ENCODE data around the gene CAMK1D. TPM values are rescaled to one million over a fixed set of nuclear protein-coding genes. Genes with fewer than 3 reads are reported as not detected.

Gene CAMK1D
- total RNA-seq, 1 donor from 2014 or later = 12.8 TPM

- Histone ChIP-seq H3K4me1 (no peaks in the 10 kb centered on the region), H3K9me3 (no peaks in the 10 kb centered on the region), H3K27ac (no peak overlapping the region), H3K36me3 (no peaks in the 10 kb centered on the region), H3K4me3 (no peak overlapping the region), H3K27me3 (no peaks in the 10 kb centered on the region)
- TF ChIP-seq POLR2A (IDR thresholded peaks at IDR 0.05) = no peak
- no peak for TF ChIP-seq POLR2AphosphoS5 (IDR thresholded peaks at IDR 0.05; ENCODE audit: insufficient read depth in 1 of 2, low read depth in 1 of 2)
- no peak for TF ChIP-seq CTCF (IDR thresholded peaks at IDR 0.05)
- intact Hi-C loops (cut with DNase I) = no loop called here
- no peak for DNase-seq (ENCODE audit: extremely low spot score in 2 of 2)
Measured at GRCh38 chr10:12650122-12650521, 300.8 kb downstream of the CAMK1D start.

GRCh38 chr10:12650538-12651298 is 301.4 kb downstream of the CAMK1D start:
- TF ChIP-seq POLR2A (IDR thresholded peaks at IDR 0.05) = no peak
- no peak for TF ChIP-seq POLR2AphosphoS5 (IDR thresholded peaks at IDR 0.05; ENCODE audit: insufficient read depth in 1 of 2, low read depth in 1 of 2)
- no peak for TF ChIP-seq CTCF (IDR thresholded peaks at IDR 0.05)
- Histone ChIP-seq H3K4me3 (no peak overlapping the region), H3K27me3 (no peaks in the 10 kb centered on the region), H3K4me1 (no peaks in the 10 kb centered on the region), H3K27ac (no peak overlapping the region), H3K36me3 (no peaks in the 10 kb centered on the region), H3K9me3 (no peaks in the 10 kb centered on the region)
- no peak for DNase-seq (ENCODE audit: extremely low spot score in 2 of 2)
- intact Hi-C loops (cut with DNase I) = no loop called here

- no peaks in the 10 kb centered on the region for H3K4me1 ChIP-seq
- intact Hi-C loops (cut with DNase I) = loop anchor here (5.0 kb wide), 1 partner anchor 394 kb away; no protein-coding TSS in a partner anchor
- no peak overlapping the region for H3K27ac ChIP-seq
- no peaks in the 10 kb centered on the region for H3K9me3 ChIP-seq
- TF ChIP-seq CTCF (IDR thresholded peaks at IDR 0.05) (no peak), POLR2AphosphoS5 (IDR thresholded peaks at IDR 0.05; ENCODE audit: insufficient read depth in 1 of 2, low read depth in 1 of 2) (no peak), POLR2A (IDR thresholded peaks at IDR 0.05) (no peak)
- H3K36me3 ChIP-seq = no peaks in the 10 kb centered on the region
- no peak for DNase-seq (ENCODE audit: extremely low spot score in 2 of 2)
- H3K27me3 ChIP-seq = no peaks in the 10 kb centered on the region
- H3K4me3 ChIP-seq = no peak overlapping the region
Measured at GRCh38 chr10:12655940-12656339, 306.6 kb downstream of the CAMK1D start.

GRCh38 chr10:12656518-12657142 is 307.3 kb downstream of the CAMK1D start:
- Histone ChIP-seq H3K36me3 (no peaks in the 10 kb centered on the region), H3K27me3 (no peaks in the 10 kb centered on the region), H3K9me3 (no peaks in the 10 kb centered on the region), H3K4me3 (no peak overlapping the region), H3K4me1 (no peaks in the 10 kb centered on the region), H3K27ac (no peak overlapping the region)
- DNase-seq (ENCODE audit: extremely low spot score in 2 of 2) = no peak
- intact Hi-C loops (cut with DNase I) = loop anchor here (5.0 kb wide), 1 partner anchor 394 kb away; no protein-coding TSS in a partner anchor
- TF ChIP-seq CTCF (IDR thresholded peaks at IDR 0.05) (peak in 2 of 3 experiments; percentile 48 to 75), POLR2A (IDR thresholded peaks at IDR 0.05) (no peak), POLR2AphosphoS5 (IDR thresholded peaks at IDR 0.05; ENCODE audit: insufficient read depth in 1 of 2, low read depth in 1 of 2) (peak in 1 of 2 donors; percentile 52)

- Histone ChIP-seq H3K27ac (no peak overlapping the region), H3K36me3 (no peaks in the 10 kb centered on the region), H3K9me3 (no peaks in the 10 kb centered on the region), H3K4me1 (no peaks in the 10 kb centered on the region), H3K27me3 (no peaks in the 10 kb centered on the region), H3K4me3 (no peak overlapping the region)
- TF ChIP-seq POLR2A (IDR thresholded peaks at IDR 0.05) = no peak
- no peak for TF ChIP-seq POLR2AphosphoS5 (IDR thresholded peaks at IDR 0.05; ENCODE audit: insufficient read depth in 1 of 2, low read depth in 1 of 2)
- no peak for TF ChIP-seq CTCF (IDR thresholded peaks at IDR 0.05)
- intact Hi-C loops (cut with DNase I) = loop anchor here (5.0 kb wide), 1 partner anchor 395 kb away; no protein-coding TSS in a partner anchor
- DNase-seq (ENCODE audit: extremely low spot score in 2 of 2) = no peak
Measured at GRCh38 chr10:12657489-12657888, 308.1 kb downstream of the CAMK1D start.
